ENCODE results near the gene DAP.

DNA sequence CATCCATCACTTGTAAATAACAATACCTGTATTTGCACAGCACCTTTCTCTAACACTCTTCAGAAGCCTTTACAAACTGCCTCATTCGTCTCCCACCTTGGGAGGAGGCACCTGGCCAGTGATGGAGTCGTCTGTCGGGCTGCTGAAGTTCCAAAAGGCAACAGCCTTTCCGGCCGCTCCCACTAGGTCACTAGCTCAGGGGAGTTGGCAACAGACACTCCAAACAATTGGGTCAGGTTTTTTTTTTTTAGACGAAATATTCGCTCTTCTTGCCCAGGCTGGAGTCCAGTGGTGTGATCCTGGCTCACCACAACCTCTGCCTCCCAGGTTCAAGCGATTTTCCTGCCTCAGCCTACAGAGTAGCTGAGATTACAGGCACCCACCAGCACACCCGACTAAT, 4.0 kb downstream of the DAP start:
- TF ChIP-seq POLR2A (IDR thresholded peaks at IDR 0.05) (no peak), POLR2AphosphoS5 (IDR thresholded peaks at IDR 0.05; ENCODE audit: insufficient read depth in 1 of 2, low read depth in 1 of 2) (no peak)
- TF ChIP-seq, protein P1, sequence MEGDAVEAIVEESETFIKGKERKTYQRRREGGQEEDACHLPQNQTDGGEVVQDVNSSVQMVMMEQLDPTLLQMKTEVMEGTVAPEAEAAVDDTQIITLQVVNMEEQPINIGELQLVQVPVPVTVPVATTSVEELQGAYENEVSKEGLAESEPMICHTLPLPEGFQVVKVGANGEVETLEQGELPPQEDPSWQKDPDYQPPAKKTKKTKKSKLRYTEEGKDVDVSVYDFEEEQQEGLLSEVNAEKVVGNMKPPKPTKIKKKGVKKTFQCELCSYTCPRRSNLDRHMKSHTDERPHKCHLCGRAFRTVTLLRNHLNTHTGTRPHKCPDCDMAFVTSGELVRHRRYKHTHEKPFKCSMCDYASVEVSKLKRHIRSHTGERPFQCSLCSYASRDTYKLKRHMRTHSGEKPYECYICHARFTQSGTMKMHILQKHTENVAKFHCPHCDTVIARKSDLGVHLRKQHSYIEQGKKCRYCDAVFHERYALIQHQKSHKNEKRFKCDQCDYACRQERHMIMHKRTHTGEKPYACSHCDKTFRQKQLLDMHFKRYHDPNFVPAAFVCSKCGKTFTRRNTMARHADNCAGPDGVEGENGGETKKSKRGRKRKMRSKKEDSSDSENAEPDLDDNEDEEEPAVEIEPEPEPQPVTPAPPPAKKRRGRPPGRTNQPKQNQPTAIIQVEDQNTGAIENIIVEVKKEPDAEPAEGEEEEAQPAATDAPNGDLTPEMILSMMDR (IDR thresholded peaks at IDR 0.05): no peak
